Brain microvascular endothelial cell (primary cell): ENCODE measurements around the gene FSTL4.

Source experiments
- DNase-seq: peaks from one replicate; pipeline ENCODE4 v3.0.0-alpha.2; 2020
- H3K27ac ChIP-seq: fragments of 250-450 bp; sonication (Bioruptor Pico); 2 replicates; pipeline ENCODE4 v1.5.1; 2020; ENCODE audit warnings: mild to moderate bottlenecking, moderate library complexity
- H3K27me3 ChIP-seq: fragments of 250-450 bp; sonication (Bioruptor Pico); replicated peaks from 2 replicates; pipeline ENCODE4 v1.5.1; 2020; ENCODE audit warnings: mild to moderate bottlenecking
- H3K36me3 ChIP-seq: fragments of 250-450 bp; sonication (Bioruptor Pico); replicated peaks from 2 replicates; pipeline ENCODE4 v1.5.1; 2020; ENCODE audit warnings: mild to moderate bottlenecking
- H3K4me3 ChIP-seq: 2 replicates; pipeline ENCODE4 v1.5.1; 2011; ENCODE audit warnings: low read depth, mild to moderate bottlenecking, control low read depth, low read length, moderate library complexity
- in situ Hi-C: cut with HindIII; loops from 2 replicates; pipeline ENCODE4 v1.10.0; 2017; ENCODE audit warnings: low sequenced_read_pairs, low pct_ligation_motif_present
- TF ChIP-seq, protein P1 (sequence below): IDR thresholded peaks from 2 replicates; pipeline ENCODE4 v1.5.1; 2011; ENCODE audit warnings: low read depth, mild to moderate bottlenecking, moderate library complexity, low read length, control low read depth, inconsistent platforms; ENCODE audit errors: missing control alignments

FSTL4 gene

DNA sequence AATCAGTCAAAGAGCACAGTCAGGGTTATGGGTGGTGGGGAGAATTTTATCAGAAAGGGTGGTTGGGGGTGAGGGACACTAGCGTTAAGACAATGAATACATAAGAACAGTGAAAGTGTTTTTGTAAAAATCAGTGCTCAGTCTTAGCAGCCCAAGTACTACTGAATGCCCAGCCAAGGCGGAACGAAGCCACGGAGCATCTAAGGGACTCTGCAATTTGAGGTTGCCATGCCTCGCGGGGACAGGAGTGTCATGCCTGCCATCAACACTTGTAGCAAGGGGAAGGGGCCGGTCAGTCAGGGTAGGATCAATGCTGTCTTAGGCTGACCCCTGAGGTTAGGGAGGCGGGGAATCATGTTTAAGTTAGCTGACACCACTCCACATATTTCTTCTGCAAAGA is 13.3 kb downstream of the FSTL4 start:
- no peaks in the 10 kb centered on the region for H3K27me3 ChIP-seq
- TF ChIP-seq, protein P1, sequence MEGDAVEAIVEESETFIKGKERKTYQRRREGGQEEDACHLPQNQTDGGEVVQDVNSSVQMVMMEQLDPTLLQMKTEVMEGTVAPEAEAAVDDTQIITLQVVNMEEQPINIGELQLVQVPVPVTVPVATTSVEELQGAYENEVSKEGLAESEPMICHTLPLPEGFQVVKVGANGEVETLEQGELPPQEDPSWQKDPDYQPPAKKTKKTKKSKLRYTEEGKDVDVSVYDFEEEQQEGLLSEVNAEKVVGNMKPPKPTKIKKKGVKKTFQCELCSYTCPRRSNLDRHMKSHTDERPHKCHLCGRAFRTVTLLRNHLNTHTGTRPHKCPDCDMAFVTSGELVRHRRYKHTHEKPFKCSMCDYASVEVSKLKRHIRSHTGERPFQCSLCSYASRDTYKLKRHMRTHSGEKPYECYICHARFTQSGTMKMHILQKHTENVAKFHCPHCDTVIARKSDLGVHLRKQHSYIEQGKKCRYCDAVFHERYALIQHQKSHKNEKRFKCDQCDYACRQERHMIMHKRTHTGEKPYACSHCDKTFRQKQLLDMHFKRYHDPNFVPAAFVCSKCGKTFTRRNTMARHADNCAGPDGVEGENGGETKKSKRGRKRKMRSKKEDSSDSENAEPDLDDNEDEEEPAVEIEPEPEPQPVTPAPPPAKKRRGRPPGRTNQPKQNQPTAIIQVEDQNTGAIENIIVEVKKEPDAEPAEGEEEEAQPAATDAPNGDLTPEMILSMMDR = no peak
- no peaks in the 10 kb centered on the region for H3K36me3 ChIP-seq
- no peak overlapping the region for H3K4me3 ChIP-seq
- no peak for DNase-seq
- in situ Hi-C loops = no loop called here
- no peak overlapping the region for H3K27ac ChIP-seq

DNA sequence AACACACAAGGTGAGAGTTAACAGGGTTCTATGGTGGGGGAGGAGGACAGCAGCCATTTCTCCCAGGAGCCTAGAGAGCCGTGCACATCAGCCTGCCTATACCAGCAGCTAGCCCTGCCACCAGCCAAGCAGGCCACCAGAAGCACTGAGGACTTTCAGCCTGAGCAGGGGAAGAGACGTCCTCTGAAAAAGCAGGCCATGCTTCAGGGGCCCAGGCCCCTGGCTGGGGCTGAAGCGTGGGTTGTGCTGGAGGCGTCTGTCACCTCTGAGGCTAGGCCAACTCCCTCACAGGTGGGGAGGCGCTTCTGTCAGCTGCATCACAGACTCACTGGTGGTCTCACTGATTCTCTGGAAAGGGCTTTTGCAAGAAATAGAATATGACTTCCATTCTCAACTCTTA is 16.3 kb downstream of the FSTL4 start:
- H3K27ac ChIP-seq = no peak overlapping the region
- in situ Hi-C loops = no loop called here
- no peak overlapping the region for H3K4me3 ChIP-seq
- TF ChIP-seq, protein P1 = no peak
- no peaks in the 10 kb centered on the region for H3K27me3 ChIP-seq
- DNase-seq = no peak
- no peaks in the 10 kb centered on the region for H3K36me3 ChIP-seq

DNA sequence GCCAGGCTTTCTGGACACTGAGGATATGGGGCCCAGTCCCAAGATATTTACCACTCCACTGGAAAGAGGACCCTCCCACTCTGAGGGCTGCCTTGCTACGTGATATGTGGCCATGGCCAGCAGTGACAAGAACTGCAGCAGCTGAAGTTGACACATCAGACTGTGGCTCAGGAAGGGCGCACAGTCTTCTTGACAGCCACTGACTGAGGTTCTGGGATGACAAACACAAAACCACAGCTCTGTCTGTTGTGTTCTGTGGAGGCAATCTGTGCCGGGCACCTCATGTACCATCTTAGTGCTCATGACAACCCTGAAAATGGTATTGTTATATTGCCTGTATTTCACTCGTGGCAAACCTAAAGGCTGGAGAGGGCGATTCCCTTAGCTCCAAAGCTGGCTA is 16.9 kb downstream of the FSTL4 start:
- no peak overlapping the region for H3K27ac ChIP-seq
- TF ChIP-seq, protein P1 = no peak
- no peak for DNase-seq
- in situ Hi-C loops = no loop called here
- no peaks in the 10 kb centered on the region for H3K36me3 ChIP-seq
- H3K4me3 ChIP-seq = no peak overlapping the region
- no peaks in the 10 kb centered on the region for H3K27me3 ChIP-seq

DNA sequence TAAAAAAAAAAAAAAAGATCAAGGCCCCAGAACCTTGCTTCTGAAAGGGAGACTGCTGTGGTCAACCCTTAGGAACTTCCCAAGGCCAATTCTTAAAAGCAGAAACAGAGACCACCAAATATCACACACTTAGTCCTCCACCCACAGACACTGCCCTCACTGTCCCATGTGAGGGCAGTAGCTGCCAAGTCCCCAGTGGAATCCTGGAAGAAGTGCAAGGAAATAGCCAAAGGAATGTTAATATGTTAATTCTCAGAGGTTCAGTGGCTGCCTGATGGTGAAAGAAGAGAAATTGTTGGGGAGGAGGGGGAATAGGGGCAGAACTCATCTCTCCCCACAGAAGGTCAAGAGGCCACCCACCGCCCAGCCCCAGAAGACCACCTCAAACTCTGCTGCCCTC is 23.1 kb downstream of the FSTL4 start:
- Histone ChIP-seq H3K27ac (no peak overlapping the region), H3K27me3 (no peaks in the 10 kb centered on the region), H3K4me3 (no peak overlapping the region), H3K36me3 (no peaks in the 10 kb centered on the region)
- in situ Hi-C loops = no loop called here
- no peak for DNase-seq
- TF ChIP-seq, protein P1 = no peak

GRCh38 chr5:133582971-133583370 is 29.4 kb downstream of the FSTL4 start:
- Histone ChIP-seq H3K27ac (no peak overlapping the region), H3K36me3 (no peaks in the 10 kb centered on the region), H3K4me3 (no peak overlapping the region), H3K27me3 (no peaks in the 10 kb centered on the region)
- TF ChIP-seq, protein P1 = no peak
- in situ Hi-C loops = no loop called here
- no peak for DNase-seq

DNA sequence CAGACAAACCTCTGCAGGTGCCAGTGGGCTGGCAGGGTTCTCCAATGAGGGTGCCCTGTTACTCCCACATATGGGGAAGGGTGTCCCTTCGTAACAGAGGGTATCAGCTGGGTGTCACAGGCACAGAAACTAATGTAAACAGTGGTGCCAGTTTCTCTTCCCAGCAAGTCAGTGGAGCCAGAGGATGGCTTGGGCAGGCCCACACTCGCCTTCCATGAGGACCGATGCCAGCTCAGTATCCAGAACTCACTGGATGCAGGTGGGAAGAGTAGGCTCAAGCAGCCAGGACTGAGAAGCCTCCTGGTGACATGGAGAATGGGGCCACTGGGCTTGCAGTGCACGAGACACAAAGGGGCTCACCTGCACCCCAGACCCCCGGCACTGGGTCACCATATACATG is 30.4 kb downstream of the FSTL4 start:
- no peak for DNase-seq
- in situ Hi-C loops = no loop called here
- H3K4me3 ChIP-seq = no peak overlapping the region
- no peaks in the 10 kb centered on the region for H3K36me3 ChIP-seq
- no peaks in the 10 kb centered on the region for H3K27me3 ChIP-seq
- TF ChIP-seq, protein P1 = no peak
- no peak overlapping the region for H3K27ac ChIP-seq
